Right renal pelvis (tissue), 4 donors: ENCODE results near the gene RFTN1. TPM values are rescaled to one million over a fixed set of nuclear protein-coding genes. Genes with fewer than 3 reads are reported as not detected.

Source experiments
- DNase-seq, 4 donors: peaks; one replicate each; pipeline ENCODE4 v3.0.0-alpha.2; 2013; ENCODE audit warnings: low read depth in 4 of 4, low spot score in 3 of 4, missing footprints in 1 of 4
- polyA plus RNA-seq, 4 donors: library from polyadenylated mRNA; unstranded; fragments of 120-200 nt; gene quantifications; one replicate each; pipeline ENCODE4 v1.2.1, GENCODE V29; 2013; ENCODE audit not compliant: insufficient read length in 4 of 4

RFTN1 gene
- polyA plus RNA-seq, 4 donors: 29.6 to 33.2 (median 31.4) TPM

DNA sequence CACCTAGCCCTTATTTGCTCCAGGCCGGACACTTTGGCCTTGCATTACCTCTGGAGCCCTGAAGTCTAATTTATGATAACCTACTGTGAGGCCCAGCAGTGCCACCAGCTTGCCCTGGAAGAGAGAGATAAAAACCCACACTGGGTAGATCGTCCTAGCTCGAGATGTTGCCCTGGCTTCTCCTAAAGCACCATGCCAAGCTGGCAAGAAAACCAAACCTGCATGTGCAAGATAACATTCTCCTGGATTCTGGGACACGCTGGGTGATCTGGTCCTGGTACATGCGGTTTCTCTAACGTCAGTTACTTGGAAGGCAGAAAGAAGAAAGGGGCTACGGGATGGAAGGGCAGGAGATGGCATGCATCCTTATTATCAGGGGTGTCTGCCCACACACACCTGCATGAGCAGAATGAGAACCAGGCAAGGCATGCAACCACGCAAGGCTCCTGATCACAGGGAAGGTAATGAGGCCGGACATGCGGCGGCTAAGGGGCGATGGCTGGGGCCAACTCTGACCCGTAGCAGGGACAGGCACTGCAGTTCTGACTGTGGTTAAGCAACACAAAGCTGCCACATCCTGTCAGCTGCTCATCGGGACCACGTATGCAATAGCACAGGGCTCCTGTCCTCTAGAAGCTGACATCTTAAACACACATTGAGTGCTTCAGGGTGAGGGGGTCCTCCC lies 175.5 kb downstream of the RFTN1 start:
- no peak for DNase-seq

GRCh38 chr3:16336825-16337224 lies 176.7 kb downstream of the RFTN1 start:
- no peak for DNase-seq

DNA sequence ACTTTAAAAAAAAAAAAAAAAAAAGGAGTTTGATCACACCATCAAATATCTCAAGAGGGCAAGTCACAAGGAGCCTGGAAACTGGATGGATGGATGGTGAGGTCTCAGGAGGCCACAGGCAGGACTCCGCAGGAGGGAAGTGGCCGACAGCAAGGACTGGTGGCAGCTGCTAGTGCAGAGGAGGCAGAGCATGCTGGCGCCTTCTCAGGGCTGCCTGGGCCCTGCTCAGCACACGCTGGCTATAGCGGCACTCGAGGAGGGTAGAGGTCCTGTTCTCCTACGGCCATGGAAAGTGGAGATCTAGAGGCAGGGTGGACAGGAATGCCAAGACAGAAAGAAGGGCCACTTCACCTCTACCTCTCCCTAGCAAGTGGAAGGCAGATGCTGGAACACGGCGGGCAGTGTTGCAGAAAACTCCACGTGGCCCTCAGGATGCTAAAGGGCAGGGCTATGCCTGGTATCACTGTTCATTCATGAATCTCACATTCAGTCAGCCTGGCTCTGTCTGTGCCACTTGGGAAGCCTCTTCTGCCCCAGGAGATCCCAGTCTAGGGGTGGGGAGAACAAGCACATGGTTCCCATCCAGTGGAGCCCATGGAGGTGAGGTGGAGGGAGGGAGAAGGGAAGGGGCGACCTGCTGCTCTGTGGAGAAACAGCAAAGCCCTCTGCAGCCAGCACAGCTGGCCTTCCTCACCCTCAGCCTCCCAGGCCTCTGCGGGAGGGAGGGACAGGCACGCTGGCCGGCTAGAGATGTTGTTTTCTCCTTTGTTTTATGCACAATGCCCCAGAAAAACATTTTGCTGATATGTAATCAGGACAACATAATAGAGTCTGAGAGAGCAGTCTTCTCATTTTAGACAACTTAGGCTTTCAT lies 177.5 kb downstream of the RFTN1 start:
- no peak for DNase-seq

DNA sequence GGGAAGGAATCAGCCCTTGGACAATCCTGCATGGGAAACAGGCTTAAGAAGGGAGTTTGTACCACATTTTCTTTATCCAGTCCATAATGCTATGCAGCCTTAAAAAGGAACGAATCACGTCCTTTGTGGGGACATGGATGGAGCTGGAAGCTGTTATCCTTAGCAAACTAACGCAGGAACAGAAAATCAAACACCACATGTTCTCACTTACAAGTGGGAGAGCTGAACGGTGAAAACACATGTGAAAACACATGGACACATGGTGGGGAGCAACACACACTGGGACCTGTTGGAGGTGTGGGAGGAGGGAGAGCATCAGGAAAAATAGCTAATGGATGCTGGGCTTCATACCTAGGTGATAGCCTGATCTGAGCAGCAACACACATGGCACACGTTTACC lies 178.2 kb downstream of the RFTN1 start:
- no peak for DNase-seq

- DNase-seq: no peak
Observed at GRCh38 chr3:16334909-16335308, 178.6 kb downstream of the RFTN1 start.

DNA sequence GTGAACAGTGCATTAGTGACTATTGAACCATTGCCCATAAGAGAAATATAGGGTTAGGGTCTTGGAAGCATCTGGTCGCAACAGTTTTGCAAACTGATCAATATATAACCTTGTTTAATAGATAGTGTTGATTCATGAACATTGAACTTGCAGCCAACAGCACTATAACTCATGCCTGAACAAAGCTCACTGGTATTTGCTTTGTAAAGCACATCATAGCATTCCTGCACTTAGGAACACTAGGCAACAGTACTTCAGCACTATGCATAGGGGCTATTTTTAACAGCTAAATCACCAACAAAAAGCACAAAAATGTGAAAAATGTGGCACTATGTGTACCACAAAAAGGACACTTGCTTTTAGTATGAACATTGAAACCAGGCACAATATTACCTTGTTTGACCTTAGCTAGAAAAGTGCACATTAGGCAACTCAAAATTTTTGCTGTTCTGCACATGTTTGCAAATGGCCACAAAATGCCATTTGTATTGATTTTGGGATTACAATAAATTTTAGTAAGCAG lies 180.5 kb downstream of the RFTN1 start:
- no peak for DNase-seq

GRCh38 chr3:16331319-16331883 lies 182.1 kb downstream of the RFTN1 start:
- no peak for DNase-seq

DNA sequence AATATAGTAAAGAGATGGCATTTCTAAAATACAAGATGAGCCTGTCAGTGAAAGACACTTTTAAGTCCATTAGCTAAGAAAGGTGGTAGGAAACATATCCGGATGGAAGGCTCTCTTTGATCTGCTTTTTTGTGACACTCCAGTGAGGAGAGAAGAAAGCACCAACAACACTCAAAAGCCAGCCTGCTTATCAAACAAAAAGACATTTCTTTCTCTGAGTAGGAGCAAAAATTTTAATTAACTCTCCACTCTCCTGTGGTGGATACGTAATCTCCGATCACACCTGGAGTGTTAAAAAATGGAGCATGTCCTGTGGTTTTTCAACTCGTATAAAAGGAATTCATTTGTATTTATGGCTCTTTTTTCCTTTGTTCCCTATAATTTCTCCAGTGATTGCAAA lies 183.1 kb downstream of the RFTN1 start:
- no peak for DNase-seq

GRCh38 chr3:16329826-16330129 lies 183.7 kb downstream of the RFTN1 start:
- no peak for DNase-seq

DNA sequence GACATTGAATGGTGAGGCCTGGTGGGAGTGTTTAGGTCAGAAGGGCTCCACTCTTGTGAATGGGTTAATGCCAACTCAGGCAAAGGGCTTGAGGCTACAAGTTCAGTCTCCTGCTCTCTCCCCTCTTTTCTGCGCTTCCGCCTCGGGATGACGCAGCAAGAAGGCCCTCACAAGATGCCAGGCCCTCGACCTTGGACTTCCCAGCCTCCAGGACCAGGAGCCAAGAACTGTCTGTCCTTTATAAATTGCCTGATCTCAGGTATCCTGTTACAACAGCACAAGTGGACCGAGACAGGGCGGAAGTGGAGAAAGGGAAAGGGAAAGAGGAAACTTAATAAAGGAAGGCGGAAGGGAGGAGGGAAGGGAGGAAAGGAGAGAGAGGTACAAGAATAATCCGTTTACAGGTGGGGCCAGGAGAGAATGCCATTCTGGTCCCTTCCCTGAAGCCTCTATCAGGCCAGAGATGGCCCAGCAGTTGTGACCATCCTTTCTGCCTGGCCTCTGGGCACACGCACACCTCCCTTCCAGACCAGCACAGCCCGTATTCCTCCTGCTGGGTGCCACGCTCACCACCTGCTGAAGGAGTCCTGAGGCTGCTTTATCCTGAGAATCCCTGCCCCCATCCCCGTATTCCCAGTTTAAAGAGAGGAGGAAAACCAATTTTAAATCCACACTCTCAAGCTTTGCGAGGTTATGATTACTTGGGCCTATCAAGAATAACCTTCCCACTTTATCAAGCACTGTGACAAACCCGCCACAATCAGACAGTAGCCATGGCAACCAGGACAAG lies 184.3 kb downstream of the RFTN1 start:
- DNase-seq: no peak

GRCh38 chr3:16328124-16328523 lies 185.4 kb downstream of the RFTN1 start:
- DNase-seq: no peak

DNA sequence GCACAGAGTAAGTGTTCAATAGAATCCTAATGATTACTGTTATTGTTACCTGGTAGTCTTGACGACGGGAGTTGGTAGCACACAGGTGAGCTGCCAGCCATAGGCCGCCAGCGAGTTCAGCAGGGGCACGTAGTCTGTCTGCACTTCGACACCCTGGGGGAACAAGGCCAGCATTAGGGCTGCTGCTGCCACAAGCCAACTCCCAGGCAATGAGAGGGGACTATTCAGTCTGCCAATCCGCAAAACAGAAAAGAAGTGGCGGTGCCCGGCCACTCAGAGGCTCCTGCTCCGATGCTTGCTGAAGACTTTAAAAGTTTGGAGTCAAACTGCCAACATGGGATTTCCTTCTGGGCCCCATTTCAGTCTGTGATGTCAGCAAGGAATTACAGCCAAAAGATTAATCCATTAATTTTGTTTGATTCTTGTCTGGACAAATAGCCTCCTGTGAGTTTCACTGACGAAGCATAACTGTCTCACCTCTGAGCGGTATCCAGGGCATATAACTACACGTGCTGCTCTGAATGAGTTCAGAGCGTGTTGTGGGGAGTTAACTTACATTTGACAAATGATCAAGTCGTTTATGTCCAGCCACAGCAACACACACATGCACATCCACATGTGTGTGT lies 186.7 kb downstream of the RFTN1 start:
- DNase-seq: no peak

GRCh38 chr3:16325850-16326249 lies 187.6 kb downstream of the RFTN1 start:
- DNase-seq: no peak

DNA sequence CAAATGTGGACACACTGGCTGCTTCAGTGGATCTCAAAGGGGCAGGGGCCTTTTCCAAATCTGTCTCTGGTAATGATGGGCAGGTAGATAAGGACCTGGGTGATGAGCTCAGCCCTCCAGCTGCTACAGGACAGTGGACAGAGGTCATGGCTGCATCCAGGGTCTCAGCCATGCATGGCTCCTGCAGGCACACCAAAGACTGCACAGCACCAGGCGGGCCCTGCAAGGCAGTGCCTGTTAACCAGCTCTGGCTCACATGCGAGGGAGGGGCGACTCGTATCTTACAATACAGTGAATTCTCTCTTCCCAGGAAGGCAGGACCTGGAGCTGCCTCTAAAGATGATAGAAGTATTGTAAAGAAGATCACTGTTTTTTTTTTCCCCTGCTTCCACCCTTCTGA lies 189.8 kb downstream of the RFTN1 start:
- DNase-seq: no peak

DNA sequence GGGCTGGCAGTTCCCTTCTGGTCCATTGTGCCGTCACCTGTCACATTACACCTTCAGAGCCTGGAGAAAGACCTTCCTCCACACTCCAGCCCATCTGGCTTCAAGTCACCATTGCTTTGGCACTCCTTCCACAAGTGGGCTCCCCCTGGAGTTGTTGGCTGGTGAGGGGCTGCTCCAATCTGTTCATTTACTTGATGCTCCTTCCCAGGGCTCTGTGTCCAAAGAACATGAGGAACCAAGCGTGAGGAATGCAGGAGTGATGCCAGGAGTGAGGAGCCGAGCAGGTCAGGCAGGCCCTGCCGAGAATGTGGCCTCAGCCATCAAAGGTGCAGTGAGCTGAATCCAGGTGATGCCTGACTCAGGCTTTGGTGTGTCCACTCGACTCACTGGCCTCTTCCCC lies 191.3 kb downstream of the RFTN1 start:
- no peak for DNase-seq

- no peak for DNase-seq
Observed at GRCh38 chr3:16320711-16321110, 192.8 kb downstream of the RFTN1 start.

DNA sequence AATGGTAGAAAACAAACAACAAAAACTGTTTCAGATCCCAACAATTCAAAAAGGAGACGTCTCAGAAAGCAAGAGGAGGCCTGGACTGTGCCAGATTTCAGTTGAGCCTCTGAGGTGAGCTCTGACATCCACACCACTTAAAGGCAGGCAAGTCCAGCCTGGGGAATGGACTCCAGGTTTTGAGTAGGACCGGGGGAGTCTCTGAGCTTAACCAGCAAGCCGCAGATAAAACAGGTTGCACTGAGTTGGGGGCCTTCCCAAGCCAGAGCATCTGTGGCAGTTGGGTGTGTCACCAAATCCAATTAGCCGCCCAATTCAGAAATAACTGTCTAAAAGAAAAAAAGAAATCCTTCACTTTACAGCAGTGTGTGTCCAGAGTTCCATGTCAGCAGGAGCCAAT lies 193.8 kb downstream of the RFTN1 start:
- no peak for DNase-seq

GRCh38 chr3:16319307-16319706 lies 194.2 kb downstream of the RFTN1 start:
- no peak for DNase-seq

- DNase-seq: no peak
Observed at GRCh38 chr3:16318176-16318575, 195.3 kb downstream of the RFTN1 start.

GRCh38 chr3:16317561-16317945 lies 195.9 kb downstream of the RFTN1 start:
- no peak for DNase-seq
